Stimulated activated CD8-positive, alpha-beta memory T cell treated with anti-CD3 and anti-CD28 coated beads, Interleukin-15, amount 100 ng/mL, for 4 hours (primary cell): Measurements from ENCODE around the gene CD22.

Experiments used
- DNase-seq, 2 donors: peaks; one replicate each; pipeline ENCODE4 v3.0.0-alpha.2; 2020; ENCODE audit warnings: low read depth in 2 of 2

The CD22 gene

GRCh38 chr19:35313587-35313986 lies 15.4 kb upstream of the CD22 start:
- DNase-seq = no peak

GRCh38 chr19:35314031-35314430 lies 15.0 kb upstream of the CD22 start:
- no peak for DNase-seq

- DNase-seq = no peak
These were observed 14.0 kb upstream of the CD22 start for GRCh38 chr19:35314858-35315470.

GRCh38 chr19:35315883-35316282 lies 13.1 kb upstream of the CD22 start:
- no peak for DNase-seq

- DNase-seq = no peak
These were observed 12.4 kb upstream of the CD22 start for GRCh38 chr19:35316560-35316959.

- DNase-seq = no peak
These were observed 11.4 kb upstream of the CD22 start for GRCh38 chr19:35317464-35318043.

GRCh38 chr19:35318679-35319448 lies 10.1 kb upstream of the CD22 start:
- no peak for DNase-seq

- no peak for DNase-seq
These were observed 8.8 kb upstream of the CD22 start for GRCh38 chr19:35320065-35320713.

GRCh38 chr19:35321291-35321690 lies 7.7 kb upstream of the CD22 start:
- no peak for DNase-seq

- no peak for DNase-seq
These were observed 7.0 kb upstream of the CD22 start for GRCh38 chr19:35322014-35322413.

GRCh38 chr19:35327642-35328041 lies 1.3 kb upstream of the CD22 start:
- DNase-seq = no peak

GRCh38 chr19:35329323-35329722 lies 336 bp downstream of the CD22 start:
- no peak for DNase-seq

- DNase-seq = no peak
These were observed 1.5 kb downstream of the CD22 start for GRCh38 chr19:35330475-35330874.

GRCh38 chr19:35331551-35332214 lies 2.7 kb downstream of the CD22 start:
- no peak for DNase-seq

GRCh38 chr19:35332817-35333216 lies 3.8 kb downstream of the CD22 start:
- DNase-seq = no peak

GRCh38 chr19:35334144-35334753 lies 5.3 kb downstream of the CD22 start:
- no peak for DNase-seq

- DNase-seq = no peak
These were observed 7.4 kb downstream of the CD22 start for GRCh38 chr19:35336166-35336955.

- no peak for DNase-seq
These were observed 8.4 kb downstream of the CD22 start for GRCh38 chr19:35337097-35337983.

GRCh38 chr19:35337984-35338296 lies 9.0 kb downstream of the CD22 start:
- DNase-seq = no peak

GRCh38 chr19:35340431-35340830 lies 11.4 kb downstream of the CD22 start:
- no peak for DNase-seq
